AG09319 (cell line): ENCODE measurements around the gene ANKMY2.
A peak's percentile ranks its signal among the peaks of the same experiment; 100 is the strongest.
"Not testable (repeated sequence)": the region's sequence is repeated elsewhere in the genome, so short reads cannot be mapped to it uniquely, and the experiment has no call there.

Source experiments
- DNase-seq: peaks from one replicate; pipeline ENCODE4 v3.0.0-alpha.2; 2010; ENCODE audit warnings: low read depth; ENCODE audit errors: extremely low read depth
- CTCF ChIP-seq: IDR thresholded peaks from 2 replicates; pipeline ENCODE4 v1.5.1; 2011; ENCODE audit warnings: low read depth, mild to moderate bottlenecking, inconsistent platforms, low read length, moderate library complexity

Gene ANKMY2

GRCh38 chr7:16645593-16646471, at the start of gene ANKMY2, which contains the start of gene BZW2:
TSS of gene ANKMY2 (minus strand) at chr7:16645754. CDS start at chr7:16645573, 181 bp downstream.
TSS of gene BZW2 (plus strand) at chr7:16646181. CDS start at chr7:16665444, 19,263 bp downstream.
- TF ChIP-seq CTCF = no peak
- DNase-seq = peak; percentile 91

- no peak for TF ChIP-seq CTCF
- no peak for DNase-seq
Observed at GRCh38 chr7:16694806-16695205, 49.3 kb upstream of the ANKMY2 start.

GRCh38 chr7:16693601-16694318, 48.2 kb upstream of the ANKMY2 start:
- no peak for TF ChIP-seq CTCF
- no peak for DNase-seq

- TF ChIP-seq CTCF = no peak
- no peak for DNase-seq
Observed at GRCh38 chr7:16691241-16691640, 45.7 kb upstream of the ANKMY2 start.

GRCh38 chr7:16688249-16688648, 42.7 kb upstream of the ANKMY2 start:
- DNase-seq = no peak
- no peak for TF ChIP-seq CTCF

GRCh38 chr7:16685535-16685934, 40.0 kb upstream of the ANKMY2 start:
- TF ChIP-seq CTCF = no peak
- no peak for DNase-seq

- TF ChIP-seq CTCF = no peak
- DNase-seq = no peak
Observed at GRCh38 chr7:16684935-16685334, 39.4 kb upstream of the ANKMY2 start.

- not testable (repeated sequence) for DNase-seq
Observed at GRCh38 chr7:16678645-16679566, 33.4 kb upstream of the ANKMY2 start.
